ENCODE data around the gene GMDS.

GMDS gene

DNA sequence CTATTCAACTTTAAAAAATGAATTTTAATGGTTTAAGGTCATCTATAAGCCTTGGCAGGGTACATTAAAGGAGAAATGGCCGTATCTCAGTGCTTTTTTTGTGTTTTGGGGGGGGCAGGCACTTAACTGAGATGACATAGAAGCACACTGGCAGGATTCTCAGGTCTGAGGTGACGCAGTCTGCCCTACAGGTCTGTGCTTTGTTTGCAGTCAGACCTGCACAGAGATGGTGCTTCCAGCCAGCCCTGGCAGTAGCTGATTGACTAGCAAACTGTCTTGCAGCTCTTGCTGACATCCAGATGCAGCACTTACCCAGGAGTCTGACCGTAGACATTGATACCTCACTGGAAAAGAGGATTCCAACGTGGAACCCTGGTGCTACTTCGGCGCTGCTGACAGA is 386.5 kb downstream of the GMDS start:
- TF ChIP-seq, protein P1, sequence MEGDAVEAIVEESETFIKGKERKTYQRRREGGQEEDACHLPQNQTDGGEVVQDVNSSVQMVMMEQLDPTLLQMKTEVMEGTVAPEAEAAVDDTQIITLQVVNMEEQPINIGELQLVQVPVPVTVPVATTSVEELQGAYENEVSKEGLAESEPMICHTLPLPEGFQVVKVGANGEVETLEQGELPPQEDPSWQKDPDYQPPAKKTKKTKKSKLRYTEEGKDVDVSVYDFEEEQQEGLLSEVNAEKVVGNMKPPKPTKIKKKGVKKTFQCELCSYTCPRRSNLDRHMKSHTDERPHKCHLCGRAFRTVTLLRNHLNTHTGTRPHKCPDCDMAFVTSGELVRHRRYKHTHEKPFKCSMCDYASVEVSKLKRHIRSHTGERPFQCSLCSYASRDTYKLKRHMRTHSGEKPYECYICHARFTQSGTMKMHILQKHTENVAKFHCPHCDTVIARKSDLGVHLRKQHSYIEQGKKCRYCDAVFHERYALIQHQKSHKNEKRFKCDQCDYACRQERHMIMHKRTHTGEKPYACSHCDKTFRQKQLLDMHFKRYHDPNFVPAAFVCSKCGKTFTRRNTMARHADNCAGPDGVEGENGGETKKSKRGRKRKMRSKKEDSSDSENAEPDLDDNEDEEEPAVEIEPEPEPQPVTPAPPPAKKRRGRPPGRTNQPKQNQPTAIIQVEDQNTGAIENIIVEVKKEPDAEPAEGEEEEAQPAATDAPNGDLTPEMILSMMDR (IDR thresholded peaks at IDR 0.05; ENCODE audit: low read depth, low read length), result no peak
- Histone ChIP-seq H3K36me3 (no peaks in the 10 kb centered on the region), H3K27me3 (no peaks in the 10 kb centered on the region), H3K4me1 (peaks cover 29% of the 10 kb centered on the region), H3K4me3 (ENCODE audit: low read depth, low read length) (no peak overlapping the region), H3K9me3 (no peaks in the 10 kb centered on the region)
- no peak for DNase-seq

DNA sequence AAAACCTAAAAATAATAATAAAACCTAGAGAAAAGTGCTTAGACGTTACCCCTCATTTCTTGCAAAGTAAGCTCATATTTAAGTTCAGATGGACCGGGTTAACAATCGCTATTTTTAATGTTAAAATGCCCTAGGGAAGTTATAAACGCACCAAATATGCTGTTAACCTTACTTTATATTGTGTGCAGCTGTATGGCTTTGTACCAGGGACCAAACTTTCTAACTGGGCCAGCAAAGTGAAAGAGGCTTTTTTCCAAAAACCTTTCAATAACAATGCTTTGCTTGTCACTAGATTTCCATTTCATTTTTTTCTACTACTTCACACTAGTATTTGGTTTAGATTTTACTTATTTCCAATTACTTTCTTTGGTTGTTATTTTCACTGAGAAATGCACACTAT is 387.2 kb downstream of the GMDS start:
- DNase-seq, result no peak
- TF ChIP-seq, protein P1 (IDR thresholded peaks at IDR 0.05; ENCODE audit: low read depth, low read length), result no peak
- H3K36me3 ChIP-seq, result no peaks in the 10 kb centered on the region

DNA sequence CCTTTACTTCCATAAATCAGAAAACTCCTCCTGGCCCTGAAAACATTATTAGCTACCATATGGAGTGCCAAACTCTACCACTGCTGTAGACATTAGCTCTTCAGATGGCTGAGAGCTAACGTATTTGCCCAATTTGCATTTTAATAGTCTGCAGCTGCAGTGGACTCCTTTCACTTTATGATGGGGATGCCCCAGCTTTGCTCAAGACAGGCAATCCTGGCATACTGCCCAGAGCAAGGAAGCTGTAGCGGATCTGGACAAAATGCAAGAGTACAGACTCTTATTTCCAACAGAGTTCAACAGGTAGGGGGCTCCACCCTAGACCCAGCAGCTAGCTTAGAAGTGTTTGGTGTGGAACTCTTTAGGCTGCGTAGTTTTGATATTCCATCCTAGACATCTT is 389.0 kb downstream of the GMDS start:
- Histone ChIP-seq H3K27me3 (no peaks in the 10 kb centered on the region), H3K4me1 (peaks cover 31% of the 10 kb centered on the region), H3K4me3 (ENCODE audit: low read depth, low read length) (no peak overlapping the region), H3K9me3 (no peaks in the 10 kb centered on the region), H3K36me3 (no peaks in the 10 kb centered on the region)
- TF ChIP-seq, protein P1 (IDR thresholded peaks at IDR 0.05; ENCODE audit: low read depth, low read length), result peak; percentile 34
- peak; percentile 75 for DNase-seq

More for the DNA sequence above, 387.2 kb downstream of the GMDS start:
- H3K4me1 ChIP-seq, result peaks cover 29% of the 10 kb centered on the region
- no peaks in the 10 kb centered on the region for H3K27me3 ChIP-seq
- H3K4me3 ChIP-seq (ENCODE audit: low read depth, low read length), result no peak overlapping the region
- H3K9me3 ChIP-seq, result no peaks in the 10 kb centered on the region

DNA sequence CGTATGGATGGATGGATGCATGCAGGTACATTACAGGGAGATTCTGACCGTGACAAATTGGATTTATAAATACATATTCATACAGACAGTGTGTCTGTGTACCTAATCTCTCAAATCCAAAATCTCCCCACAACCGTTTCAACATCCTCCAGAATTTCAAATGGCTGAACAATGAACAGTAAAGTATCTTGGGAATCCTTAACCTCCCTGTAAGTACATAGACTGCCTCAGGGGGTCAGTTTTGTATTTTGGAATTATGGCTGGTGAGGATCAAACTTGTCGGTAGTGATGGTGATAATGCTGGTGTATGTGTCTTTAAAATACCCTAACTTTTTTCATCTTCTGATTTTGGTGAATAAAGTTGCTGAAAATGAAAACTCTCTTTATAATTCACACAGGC is 389.5 kb downstream of the GMDS start:
- DNase-seq, result no peak
- TF ChIP-seq, protein P1 (IDR thresholded peaks at IDR 0.05; ENCODE audit: low read depth, low read length), result no peak
- no peaks in the 10 kb centered on the region for H3K9me3 ChIP-seq
- peaks cover 34% of the 10 kb centered on the region for H3K4me1 ChIP-seq
- no peak overlapping the region for H3K4me3 ChIP-seq (ENCODE audit: low read depth, low read length)
- H3K27me3 ChIP-seq, result no peaks in the 10 kb centered on the region
- no peaks in the 10 kb centered on the region for H3K36me3 ChIP-seq

DNA sequence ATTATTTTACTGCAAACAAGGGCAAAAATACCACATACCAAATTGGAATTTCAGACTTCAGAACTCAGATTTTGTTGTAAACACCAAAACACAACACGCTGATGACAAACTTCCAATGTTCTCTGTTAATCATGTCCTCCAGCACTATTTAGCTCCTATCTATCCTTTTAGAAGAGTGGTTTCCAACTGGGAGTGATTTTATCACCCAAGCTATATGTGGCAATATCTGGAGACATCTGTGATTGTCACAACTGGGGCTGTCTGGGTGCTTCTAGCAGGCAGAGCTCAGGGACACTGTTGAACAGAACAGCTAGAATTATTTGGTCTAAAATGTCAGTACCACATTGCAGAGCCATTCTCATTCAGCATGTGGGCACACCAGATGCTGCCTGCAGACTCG is 391.1 kb downstream of the GMDS start:
- Histone ChIP-seq H3K27me3 (no peaks in the 10 kb centered on the region), H3K4me1 (peaks cover 40% of the 10 kb centered on the region), H3K4me3 (ENCODE audit: low read depth, low read length) (no peak overlapping the region), H3K36me3 (no peaks in the 10 kb centered on the region), H3K9me3 (no peaks in the 10 kb centered on the region)
- no peak for DNase-seq
- TF ChIP-seq, protein P1 (IDR thresholded peaks at IDR 0.05; ENCODE audit: low read depth, low read length), result no peak

DNA sequence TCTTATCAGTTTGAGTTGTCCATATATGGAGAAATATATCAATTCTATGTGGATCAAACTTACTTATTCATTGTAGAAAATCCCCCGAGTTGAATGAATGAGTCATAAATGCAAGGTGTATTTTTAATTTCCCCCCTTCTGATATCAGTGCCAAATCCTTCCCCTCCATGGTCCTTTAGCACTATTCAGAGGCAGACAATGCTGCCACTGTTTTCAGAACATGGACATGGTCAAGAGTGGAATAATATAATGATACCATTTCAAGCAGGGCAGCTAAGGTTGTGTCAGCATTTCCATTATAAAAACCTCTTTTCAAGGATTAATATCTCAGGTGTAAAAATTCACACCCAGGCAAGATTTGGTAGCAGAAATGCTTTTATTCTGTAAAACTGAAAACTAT is 391.6 kb downstream of the GMDS start:
- Histone ChIP-seq H3K27me3 (no peaks in the 10 kb centered on the region), H3K4me3 (ENCODE audit: low read depth, low read length) (no peak overlapping the region), H3K9me3 (no peaks in the 10 kb centered on the region), H3K4me1 (peaks cover 40% of the 10 kb centered on the region), H3K36me3 (no peaks in the 10 kb centered on the region)
- TF ChIP-seq, protein P1 (IDR thresholded peaks at IDR 0.05; ENCODE audit: low read depth, low read length), result no peak
- DNase-seq, result no peak
